HG03571 (cell line): ENCODE data around the gene KCNMB2.
"Not testable (repeated sequence)": the region's sequence is repeated elsewhere in the genome, so short reads cannot be mapped to it uniquely, and the experiment has no call there.

Experiments used
- ATAC-seq: cut with Tn5 transposase; IDR thresholded peaks from one replicate; pipeline ENCODE4 v1.9.1; 2021; ENCODE audit not compliant: unreplicated experiment

KCNMB2 gene

DNA sequence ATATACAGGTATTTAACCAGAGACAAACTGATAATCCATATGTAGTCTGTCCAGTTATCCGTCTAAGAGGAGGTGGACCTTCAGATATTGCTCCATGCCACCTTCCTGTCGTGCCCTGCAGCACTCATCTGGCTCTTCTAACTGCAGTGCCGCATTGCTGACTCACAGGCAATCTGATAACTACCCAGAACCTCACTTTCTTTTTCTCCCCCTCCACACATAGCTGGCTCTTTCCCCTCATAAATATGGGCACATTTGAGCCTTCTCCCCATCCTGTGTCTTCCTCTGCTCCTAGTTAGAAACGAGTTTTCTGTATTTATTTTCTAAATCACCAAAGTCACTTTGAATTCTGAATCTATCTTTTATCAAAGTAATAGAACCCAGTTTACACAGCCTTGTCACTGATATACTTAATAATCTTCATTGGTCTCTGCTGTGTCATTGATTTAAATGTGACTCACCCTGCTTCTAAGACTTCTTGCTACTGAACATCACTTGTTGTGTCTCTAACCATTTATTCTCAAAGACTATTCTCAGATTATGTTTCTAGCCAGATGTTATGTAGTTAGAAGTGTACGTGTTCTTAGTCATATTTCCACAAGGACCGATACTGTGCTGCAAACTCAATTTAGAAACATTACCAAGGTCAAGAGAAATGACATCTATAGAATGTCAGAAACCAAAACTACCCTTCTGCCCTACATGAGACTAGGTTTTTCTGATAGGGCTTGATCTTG is 17.4 kb upstream of the KCNMB2 start:
- ATAC-seq, result peak; percentile 75

DNA sequence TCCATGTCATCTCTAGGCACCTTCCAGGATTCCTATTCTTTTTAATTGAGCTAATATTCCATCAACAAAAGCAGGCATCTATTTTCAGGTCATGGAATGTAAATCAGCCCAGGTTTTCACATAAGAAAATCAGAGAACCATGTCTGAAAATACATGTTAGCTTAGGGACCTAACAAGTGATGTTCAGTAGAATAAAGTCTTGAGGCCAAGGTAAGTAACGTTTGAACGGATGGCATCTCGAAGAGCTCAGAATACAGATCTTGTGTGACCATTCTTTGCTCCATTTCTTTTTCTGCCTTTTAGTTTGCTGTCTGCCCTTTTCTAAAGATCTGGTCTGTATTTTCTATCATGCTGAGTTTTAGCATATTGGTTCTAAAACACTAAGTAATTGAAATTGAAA is 16.5 kb upstream of the KCNMB2 start:
- no peak for ATAC-seq

DNA sequence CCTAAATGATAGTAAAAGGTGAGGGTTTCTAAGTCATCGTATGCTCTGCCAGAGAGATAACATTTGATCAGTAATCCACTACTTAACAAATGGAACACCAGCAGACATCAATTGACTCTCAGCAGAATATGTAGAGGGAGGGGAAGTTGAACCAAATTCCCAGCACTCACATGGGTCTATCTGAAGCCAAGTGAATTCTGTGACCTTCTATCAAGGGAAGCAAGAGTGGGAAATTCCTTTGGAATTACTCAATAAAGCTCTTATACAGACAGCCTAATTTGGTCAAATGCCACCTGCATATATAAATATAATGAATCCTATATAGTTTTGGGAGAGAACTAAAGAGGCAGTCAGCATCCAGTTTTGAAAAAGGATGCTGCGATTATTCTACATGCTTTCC is 15.8 kb upstream of the KCNMB2 start:
- no peak for ATAC-seq

DNA sequence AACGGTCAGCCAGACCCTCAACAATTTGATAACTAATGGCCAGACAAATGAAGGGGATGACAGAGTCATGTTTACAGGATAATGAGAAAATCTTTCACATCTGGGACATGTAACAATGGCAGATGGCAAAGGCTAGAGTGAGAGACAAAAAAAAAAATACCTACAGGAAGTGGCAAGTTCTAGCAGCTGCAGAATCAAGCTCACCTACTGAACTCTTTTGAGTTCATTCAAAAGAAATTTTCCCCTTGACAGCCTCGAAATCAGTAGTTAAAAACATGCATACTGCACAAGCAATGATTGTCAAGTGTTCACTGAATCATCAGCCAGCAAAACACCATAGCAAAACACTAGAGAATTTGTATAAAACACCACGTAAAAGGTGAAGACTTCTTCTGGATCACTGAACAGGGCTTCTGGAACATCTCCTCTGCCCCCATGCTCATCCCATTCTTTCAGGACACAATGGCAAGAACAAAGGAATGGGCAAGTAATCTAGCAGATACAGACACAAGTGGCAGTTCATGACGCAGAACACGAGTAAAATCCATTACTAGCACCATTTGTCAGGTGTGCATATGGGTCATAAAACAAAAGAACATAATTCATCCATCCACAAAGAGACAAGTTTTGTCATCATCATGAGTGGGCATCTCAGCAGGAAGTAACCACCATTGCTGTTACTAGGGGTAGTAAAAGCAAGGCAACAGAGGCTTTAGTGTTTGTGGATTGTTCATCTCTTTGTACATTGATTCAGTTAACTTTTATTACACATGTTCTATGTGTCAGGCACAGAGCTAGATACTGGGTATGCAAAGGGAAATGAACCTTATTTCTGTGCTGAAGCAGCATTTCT is 13.8 kb upstream of the KCNMB2 start:
- no peak for ATAC-seq

DNA sequence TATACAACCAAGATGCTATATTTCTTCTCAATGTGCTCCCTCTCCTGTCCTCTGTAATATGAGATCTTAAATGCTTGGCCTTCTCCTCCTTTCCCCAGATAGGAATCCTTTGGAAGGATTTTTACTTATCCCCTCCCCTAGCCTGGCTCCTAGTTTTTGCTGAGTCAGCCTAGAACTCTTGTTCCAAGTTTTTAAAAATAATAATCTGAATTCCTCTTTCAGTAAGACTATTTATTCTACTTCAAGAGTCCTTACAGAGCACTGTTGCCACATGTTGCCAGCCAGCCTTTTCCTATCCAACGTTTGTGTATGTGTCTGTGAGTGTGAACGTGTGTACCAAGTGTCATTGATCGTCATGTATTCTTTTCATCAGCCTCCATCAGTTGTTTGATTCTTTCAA is 11.0 kb upstream of the KCNMB2 start:
- ATAC-seq, result no peak

DNA sequence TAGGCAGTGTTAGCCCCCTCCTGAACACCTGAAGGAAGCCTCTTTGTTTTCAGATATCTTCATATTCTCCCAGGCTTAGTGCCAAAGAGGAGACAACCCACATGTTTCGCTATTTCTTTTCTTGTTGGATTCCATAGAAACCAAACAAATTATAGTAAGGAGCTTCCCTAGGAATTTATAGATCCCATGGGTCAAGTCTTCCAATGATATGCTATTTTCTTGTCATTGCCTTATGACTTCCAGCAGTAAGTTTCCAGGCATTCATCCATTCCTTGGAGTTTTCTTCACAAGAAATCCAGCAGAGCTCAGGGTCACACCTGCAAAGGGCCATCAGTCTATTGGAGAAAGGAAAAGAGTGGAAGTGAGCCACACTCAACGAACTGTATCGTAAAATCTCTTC is 9.9 kb upstream of the KCNMB2 start:
- ATAC-seq, result no peak

DNA sequence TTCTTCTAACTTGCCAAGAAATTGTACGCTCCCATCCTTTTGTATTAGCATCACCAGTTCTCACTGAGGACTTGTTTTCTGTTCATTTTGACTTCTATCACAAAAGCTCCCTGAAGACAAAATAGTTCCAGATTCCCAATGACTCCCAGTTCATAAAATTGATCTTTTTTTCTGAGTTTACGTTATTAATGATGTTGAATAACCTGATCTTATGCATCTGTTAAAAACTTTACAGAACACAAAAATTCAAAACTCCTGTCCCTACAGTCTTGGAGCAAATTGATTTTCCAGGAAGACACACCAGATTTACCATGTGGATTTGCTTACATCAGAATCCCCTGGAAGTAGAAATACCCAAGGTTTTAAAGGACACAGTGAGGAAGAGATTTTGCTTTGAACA is 8.3 kb upstream of the KCNMB2 start:
- ATAC-seq, result no peak

DNA sequence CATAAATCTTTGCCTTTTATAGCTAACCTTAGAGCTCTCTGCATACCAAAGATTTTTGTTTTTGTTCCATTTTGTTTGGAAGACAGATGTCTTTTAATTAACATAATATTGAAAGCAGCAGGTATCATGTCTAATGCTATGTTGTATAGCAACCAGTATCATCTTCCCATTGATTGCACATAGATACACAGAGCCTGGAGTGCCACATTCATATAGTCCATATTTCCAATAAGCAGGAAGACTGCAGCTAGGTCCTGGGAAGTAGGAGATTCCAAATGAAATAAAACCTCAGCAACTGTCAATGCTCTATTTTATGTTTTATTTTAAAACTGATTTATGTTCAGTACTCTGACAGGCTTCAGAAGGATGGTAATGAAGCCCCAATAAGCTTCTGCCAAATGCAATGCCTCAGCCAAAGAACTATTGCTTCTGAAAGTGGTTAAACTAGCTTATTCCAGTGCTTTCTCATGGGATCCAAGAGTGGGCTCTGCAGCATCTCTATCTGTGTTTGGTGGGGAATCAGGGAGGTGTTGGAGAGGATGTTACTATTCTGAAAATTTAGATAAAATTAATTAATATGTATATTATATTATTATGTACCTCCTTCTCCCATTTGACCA is 6.5 kb upstream of the KCNMB2 start:
- no peak for ATAC-seq

DNA sequence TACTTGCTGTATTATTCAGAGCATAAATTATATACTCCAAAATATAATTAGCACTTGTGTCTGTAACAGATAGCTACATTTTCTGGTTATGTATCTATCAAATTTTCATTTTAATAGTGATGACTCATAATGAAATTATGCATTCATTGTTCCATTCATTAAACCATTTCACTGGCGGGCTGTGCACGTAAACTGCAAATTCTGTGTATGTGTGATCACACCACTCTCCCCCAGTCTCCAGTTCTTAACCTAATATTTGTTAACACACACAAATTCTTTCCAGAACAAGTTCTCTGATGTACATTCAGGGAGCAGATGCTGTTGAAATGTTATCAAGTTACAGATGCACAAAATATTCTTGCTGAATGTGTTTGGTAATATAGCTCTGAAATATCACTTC is 3.8 kb upstream of the KCNMB2 start:
- ATAC-seq, result no peak

DNA sequence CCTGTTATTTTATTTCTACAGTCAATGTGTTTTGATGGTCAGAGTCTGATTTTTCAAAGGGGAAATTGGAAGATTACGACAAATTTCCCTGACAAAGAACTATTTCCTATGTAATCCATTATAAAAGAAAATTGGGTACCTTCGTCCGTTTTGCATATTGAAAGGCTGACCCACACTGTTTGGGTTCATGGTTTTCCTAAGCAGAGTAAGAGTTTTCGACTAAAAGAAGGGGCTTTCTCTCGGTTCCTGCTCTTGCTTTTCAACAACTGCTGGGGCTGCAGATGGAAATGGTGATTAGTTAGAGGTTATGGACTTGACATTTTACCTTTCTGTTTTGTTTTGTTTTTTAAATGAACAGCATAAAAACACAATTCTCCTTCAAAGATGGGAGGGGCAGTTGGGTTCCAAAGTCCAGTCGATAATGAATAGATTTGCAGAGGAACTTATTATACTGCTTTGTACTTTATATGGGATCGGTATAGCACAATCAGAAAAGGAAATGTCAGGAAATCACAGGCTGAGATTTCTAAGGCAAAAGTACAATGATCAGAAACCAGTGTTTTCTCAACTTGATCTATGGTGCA is 978 bp downstream of the KCNMB2 start:
- ATAC-seq, result no peak

DNA sequence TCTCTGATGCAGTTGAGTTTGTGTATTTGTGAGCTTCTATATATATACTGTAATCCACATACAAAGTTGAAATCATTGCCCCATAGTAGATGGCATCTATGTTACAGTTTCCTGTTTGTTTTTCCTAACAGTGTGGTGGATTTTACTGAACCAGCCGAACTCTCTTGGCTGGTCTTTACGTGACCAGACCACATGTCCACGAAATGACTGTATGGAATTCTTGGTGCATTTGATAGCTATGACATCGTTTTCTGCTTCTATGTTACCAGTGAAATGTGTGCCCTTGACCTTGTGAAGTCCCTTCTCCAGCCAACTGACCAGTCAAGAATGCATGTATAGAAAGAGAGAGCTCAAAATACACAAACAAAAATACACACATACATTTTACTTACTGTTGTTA is 1.8 kb downstream of the KCNMB2 start:
- ATAC-seq, result no peak

DNA sequence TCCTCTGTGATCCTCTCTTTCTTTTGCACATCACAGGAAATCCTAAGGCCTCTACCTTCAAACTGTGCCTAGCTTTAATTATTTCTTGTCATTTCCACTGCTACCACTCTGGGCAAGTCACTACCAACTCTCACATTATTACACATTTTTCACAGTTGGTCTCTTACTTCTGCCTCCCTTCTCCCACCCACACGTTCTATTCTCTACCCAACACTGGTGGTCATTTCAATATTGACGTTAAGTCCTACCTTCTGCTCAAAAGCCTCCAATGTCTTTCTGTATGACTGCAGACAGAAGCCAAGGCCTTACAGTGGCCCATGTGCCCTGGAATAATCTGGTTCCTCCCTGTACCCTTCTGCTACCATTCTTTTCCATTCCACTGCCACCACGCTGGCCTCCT is 3.9 kb downstream of the KCNMB2 start:
- ATAC-seq, result no peak

DNA sequence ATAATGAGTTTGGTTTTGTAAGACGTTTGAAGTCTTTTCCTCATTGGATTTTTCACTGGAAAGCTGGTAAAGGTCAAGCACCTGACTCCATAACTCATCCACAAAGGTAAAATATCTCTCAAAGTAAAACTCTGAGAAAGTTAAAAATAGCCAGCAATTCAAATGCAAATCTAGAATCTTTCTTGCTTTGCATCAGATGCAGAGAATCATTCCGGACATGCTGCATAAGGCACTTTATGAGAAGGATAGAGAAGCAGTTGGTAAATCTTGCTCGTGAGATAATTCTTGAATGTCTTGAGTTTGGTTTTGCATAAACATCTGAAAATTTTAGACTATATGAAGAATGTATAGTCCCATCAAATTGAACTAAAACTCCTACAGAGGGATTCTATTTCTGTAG is 9.1 kb downstream of the KCNMB2 start:
- no peak for ATAC-seq

DNA sequence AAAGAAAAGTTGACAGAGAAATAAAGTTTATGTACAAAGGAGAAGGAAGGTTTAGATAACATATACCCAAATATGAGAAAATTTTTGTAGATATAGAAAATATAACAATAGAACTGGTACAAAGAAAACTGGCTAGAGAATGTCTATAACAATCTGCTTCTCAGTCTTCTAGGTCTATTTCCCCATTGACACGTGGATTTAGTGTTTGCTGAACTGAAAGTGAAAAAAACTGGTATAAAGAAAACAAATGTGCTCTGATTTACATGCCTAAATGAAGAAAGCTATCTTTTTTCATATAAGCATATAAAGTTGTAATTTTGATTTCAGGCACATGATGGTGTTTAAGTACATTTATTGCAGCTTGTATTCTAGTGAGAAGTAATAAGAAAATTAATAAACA is 9.8 kb downstream of the KCNMB2 start:
- ATAC-seq, result no peak

DNA sequence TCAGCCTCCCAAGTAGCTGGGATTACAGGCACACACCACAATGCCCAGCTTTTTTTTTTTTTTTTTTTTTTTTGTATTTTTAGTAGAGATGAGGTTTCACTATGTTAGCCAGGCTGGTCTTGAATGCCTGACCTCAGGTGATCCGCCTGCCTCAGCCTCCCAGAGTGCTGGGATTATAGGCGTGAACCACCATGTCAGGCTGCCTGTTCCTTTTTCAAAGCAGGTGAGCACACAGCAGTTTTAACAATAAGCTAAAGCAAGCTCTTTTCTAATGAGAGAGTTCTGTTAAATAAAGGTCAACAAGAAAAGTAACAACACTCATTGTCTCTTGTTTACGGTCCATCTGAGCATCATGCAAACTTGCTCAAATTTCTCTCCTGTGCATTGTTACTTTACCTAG is 13.2 kb downstream of the KCNMB2 start:
- not testable (repeated sequence) for ATAC-seq

DNA sequence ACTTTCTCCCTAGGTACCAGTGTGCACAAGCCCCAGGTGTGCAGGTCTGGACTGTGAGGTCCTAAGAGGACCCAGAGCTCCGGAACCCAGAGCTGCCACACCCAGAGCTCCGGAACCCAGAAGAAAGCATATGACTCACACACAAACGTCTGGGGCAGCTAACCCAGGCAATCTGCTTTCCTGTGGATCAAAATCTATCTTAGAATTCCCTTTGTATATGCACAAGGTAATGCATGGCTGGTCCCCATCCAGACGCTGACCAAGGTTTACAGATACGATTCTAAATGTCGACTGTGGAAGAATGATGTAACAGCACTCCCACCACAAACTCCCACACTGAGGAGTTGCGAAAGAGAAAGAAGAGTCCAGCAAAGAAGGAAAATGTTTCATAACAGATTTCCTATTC is 15.7 kb downstream of the KCNMB2 start:
- no peak for ATAC-seq

DNA sequence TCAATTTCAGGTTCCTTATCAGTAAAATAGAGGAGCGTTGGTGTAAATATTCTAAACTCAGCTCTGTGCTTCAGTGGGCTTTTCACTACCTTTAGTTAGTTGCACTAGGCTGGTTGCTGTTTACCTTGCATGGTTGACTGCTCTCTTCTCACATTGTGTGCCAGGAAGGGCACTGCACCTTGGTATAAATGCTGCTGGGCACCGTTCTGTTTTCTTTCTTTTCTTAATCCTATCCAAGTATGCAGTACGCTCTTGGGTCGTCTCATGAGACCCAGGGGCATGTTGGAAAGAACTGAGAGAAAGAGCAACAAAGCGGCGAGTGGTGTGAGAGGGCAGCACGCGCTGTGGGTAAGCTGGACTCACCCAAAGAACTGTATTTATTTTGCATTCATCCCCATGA is 22.4 kb downstream of the KCNMB2 start:
- ATAC-seq, result no peak

DNA sequence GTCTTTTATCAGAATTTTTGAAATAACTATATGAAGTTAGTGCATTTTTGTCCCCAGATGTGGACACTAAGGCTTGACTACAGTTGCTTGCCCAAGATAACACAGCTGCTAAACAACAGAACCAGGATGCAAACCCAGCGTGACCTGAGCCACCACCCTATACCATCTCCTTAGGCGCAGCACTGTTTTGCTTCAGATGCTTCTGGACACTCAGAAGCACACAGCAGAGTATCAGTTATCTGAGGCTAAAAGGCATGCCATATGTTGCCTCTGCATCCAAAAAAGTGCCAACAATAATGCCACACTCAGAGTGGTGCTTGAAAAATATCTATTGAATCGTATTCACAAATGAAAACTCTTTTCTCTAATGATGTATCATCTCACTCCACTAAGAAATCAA is 24.5 kb downstream of the KCNMB2 start:
- ATAC-seq, result no peak

DNA sequence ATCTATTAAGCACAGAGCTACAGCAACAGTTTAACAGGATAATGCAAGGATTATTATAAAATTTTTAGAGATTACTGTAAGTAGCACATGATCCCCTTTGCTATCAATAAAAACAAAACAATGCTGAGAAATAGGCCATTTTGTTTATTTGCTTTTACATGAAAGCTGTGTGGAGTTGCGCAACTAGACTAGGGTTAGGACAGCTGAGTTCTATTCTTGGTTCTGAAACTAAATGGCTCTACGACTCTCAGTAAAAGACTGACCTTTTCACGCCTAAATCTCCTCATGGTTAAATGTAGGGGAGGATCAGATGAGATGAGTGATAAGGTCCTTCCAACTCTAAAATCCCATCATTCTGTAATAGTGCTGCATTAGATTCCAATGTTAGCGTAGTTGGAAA is 25.0 kb downstream of the KCNMB2 start:
- ATAC-seq, result no peak

DNA sequence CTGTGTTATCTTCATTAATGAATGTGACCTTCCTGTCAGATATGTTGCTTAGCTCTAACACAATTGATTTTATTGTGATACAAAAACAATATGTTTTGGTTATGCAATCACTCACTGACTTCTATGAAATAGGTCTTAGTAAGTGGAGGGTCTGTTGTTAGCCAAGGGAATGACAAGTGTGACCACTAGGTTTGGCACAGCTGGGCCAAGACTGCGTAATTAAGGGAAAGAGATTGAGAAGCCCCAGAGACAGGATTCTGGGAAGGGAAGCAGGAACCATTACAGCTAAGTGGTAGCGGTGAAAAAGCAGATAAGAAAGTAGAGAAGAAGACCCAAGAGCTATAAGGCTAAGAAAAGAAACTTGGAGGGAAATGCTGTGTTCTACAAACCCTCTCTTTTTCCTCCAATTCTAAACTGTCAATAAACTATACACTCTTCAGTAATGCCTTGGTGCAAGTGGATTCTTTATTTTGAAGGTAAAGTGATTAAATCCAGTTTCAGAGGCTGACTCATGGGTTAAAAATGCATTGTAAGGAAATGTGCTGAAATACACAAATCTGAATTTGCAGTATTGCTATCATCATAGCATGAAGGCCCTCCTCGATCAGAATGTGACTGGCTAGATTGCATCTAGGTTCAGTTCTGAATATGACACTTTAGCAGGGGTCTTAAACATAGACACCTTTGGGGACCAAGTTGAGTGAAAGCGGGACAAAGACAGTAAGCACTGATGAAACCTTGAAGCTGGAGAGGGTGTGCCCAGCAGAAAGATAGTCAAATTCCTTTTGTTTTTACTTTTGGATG is 26.1 kb downstream of the KCNMB2 start:
- ATAC-seq, result no peak

DNA sequence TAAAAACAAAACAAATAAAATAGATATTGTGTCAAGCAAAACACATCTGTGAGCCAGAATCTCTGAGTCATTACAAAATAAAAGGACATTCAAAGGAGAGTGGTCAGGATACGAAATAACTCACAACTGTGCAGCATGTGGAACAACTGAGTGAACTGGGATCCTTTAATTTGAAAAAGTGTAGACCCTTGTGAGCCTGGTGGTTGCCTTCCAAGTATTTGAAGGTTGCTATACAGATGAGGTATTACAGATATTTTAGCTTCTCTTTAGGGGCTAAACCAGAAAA is 26.7 kb downstream of the KCNMB2 start:
- ATAC-seq, result no peak
